Measurements from ENCODE around the gene SIRT4. TPM values are rescaled to one million over a fixed set of nuclear protein-coding genes. Genes with fewer than 3 reads are reported as not detected.

Gene SIRT4
- total RNA-seq, 1 experiment from 2014 or later: 2.1 TPM

- no peak overlapping the region for H3K4ac ChIP-seq (ENCODE audit: low read depth, low read length)
- no peaks in the 10 kb centered on the region for H3K4me1 ChIP-seq (ENCODE audit: insufficient read depth, low read length)
- no peak overlapping the region for H4K91ac ChIP-seq (ENCODE audit: insufficient read length, low read depth, low read length)
- no peak overlapping the region for H3K23ac ChIP-seq (ENCODE audit: insufficient read length, low read depth, low read length)
- H2BK120ac ChIP-seq (ENCODE audit: low read depth, low read length, poor library complexity, severe bottlenecking): no peak overlapping the region
- H3K27ac ChIP-seq (ENCODE audit: insufficient read length, low read depth, low read length): no peak overlapping the region
- no peak overlapping the region for H2BK12ac ChIP-seq (ENCODE audit: insufficient read length, low read depth, low read length)
- H2BK15ac ChIP-seq (ENCODE audit: low read depth, low read length): no peak overlapping the region
- TF ChIP-seq, protein P1, sequence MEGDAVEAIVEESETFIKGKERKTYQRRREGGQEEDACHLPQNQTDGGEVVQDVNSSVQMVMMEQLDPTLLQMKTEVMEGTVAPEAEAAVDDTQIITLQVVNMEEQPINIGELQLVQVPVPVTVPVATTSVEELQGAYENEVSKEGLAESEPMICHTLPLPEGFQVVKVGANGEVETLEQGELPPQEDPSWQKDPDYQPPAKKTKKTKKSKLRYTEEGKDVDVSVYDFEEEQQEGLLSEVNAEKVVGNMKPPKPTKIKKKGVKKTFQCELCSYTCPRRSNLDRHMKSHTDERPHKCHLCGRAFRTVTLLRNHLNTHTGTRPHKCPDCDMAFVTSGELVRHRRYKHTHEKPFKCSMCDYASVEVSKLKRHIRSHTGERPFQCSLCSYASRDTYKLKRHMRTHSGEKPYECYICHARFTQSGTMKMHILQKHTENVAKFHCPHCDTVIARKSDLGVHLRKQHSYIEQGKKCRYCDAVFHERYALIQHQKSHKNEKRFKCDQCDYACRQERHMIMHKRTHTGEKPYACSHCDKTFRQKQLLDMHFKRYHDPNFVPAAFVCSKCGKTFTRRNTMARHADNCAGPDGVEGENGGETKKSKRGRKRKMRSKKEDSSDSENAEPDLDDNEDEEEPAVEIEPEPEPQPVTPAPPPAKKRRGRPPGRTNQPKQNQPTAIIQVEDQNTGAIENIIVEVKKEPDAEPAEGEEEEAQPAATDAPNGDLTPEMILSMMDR (conservative IDR thresholded peaks at IDR 0.05): no peak
- H3K27me3 ChIP-seq (ENCODE audit: insufficient read depth, low read length): no peaks in the 10 kb centered on the region
- no peak overlapping the region for H2AFZ ChIP-seq (ENCODE audit: low read length)
- no peak overlapping the region for H4K8ac ChIP-seq (replicated peaks; ENCODE audit: insufficient read length, low read depth, low read length)
- H3K79me2 ChIP-seq (ENCODE audit: insufficient read depth, low read length): no peaks in the 10 kb centered on the region
- peaks cover 3 to 14% (median 8%) of the 10 kb centered on the region in 3 experiments for H3K36me3 Mint-ChIP-seq (ENCODE audit: insufficient read depth in 1 of 3, low read depth in 3 of 3)
- no peak overlapping the region for H3K9ac ChIP-seq (ENCODE audit: extremely low read depth, insufficient read length, low read length)
- no peak overlapping the region for H3K56ac ChIP-seq (ENCODE audit: insufficient read length, low read depth, low read length)
- no peak overlapping the region for H3K4me3 Mint-ChIP-seq
- H3T11ph ChIP-seq (ENCODE audit: low read length): no peak overlapping the region
- peaks cover 17 to 18% of the 10 kb centered on the region in 2 experiments for H3K9me3 Mint-ChIP-seq
- no peak for DNase-seq
- no peak overlapping the region for H3K18ac ChIP-seq (ENCODE audit: insufficient read length, low read depth, low read length)
- H3K27me3 Mint-ChIP-seq (ENCODE audit: low read depth): peaks cover 10% of the 10 kb centered on the region
- H4K5ac ChIP-seq (ENCODE audit: insufficient read length, low read depth, low read length): no peak overlapping the region
- no peak overlapping the region for H2AK5ac ChIP-seq (ENCODE audit: insufficient read length, low read length)
- no peaks in the 10 kb centered on the region for H3K23me2 ChIP-seq (ENCODE audit: insufficient read length, low read depth, low read length, poor library complexity, severe bottlenecking)
- H4K20me1 ChIP-seq (ENCODE audit: control insufficient read depth, insufficient read depth, insufficient read length): no peaks in the 10 kb centered on the region
- no CpG with 5 or more reads among the region's 7 CpGs for WGBS (ENCODE audit: extremely low coverage, insufficient read length, low lambda C conversion rate)
- no peak overlapping the region for H3K4me2 ChIP-seq (ENCODE audit: insufficient read depth, insufficient read length, low read length)
- peaks cover 4% of the 10 kb centered on the region for H3K9me3 ChIP-seq (ENCODE audit: control insufficient read depth, low read depth, low read length)
- H3K79me1 ChIP-seq (ENCODE audit: insufficient read depth, low read depth, low read length, poor library complexity, severe bottlenecking): no peaks in the 10 kb centered on the region
- H3K14ac ChIP-seq (ENCODE audit: insufficient read depth, low read length): no peak overlapping the region
- no peak overlapping the region; a peak in 1 of 7 replicates for H3K27ac Mint-ChIP-seq
- H2BK20ac ChIP-seq (ENCODE audit: low read depth, low read length, poor library complexity, severe bottlenecking): no peak overlapping the region
- no peaks in the 10 kb centered on the region for H3K4me1 Mint-ChIP-seq
- no peak overlapping the region for H2BK5ac ChIP-seq (ENCODE audit: insufficient read length, low read length)
Observed at GRCh38 chr12:120332523-120332922, 30.4 kb downstream of the SIRT4 start.

Data from H9 (cell line).